ENCODE measurements around the gene RASSF8. TPM values are rescaled to one million over a fixed set of nuclear protein-coding genes. Genes with fewer than 3 reads are reported as not detected.

Gene RASSF8
- total and polyA plus RNA-seq, 9 of the 15 experiments (the other 6 are each of a cell fraction or from before 2014, with no cell fraction given): 0.01 to 0.36 (median 0.12) TPM; not detected in 1

- TF ChIP-seq ZFPM2 (CRISPR knock-in tag; IDR thresholded peaks at IDR 0.05) (no peak), HBP1 (CRISPR knock-in tag; IDR thresholded peaks at IDR 0.05) (no peak), KAT7 (CRISPR knock-in tag; IDR thresholded peaks at IDR 0.05; ENCODE audit: borderline replicate concordance) (no peak), POLR3G (IDR thresholded peaks at IDR 0.05; ENCODE audit: extremely low read depth, insufficient read length, insufficient replicate concordance) (no peak), C11orf30 (IDR thresholded peaks at IDR 0.05; ENCODE audit: low read depth) (peak; percentile 18; the same call in 1 of the 2 replicates), HMG20A (CRISPR knock-in tag; conservative IDR thresholded peaks at IDR 0.05) (no peak), ATF1 (CRISPR knock-in tag; IDR thresholded peaks at IDR 0.05) (no peak), ATF1 (tag; IDR thresholded peaks at IDR 0.05) (no peak)
These were observed 89.1 kb downstream of the RASSF8 start (continued) for GRCh38 chr12:26047401-26048226.

GRCh38 chr12:26052652-26053051 is 94.2 kb downstream of the RASSF8 start:
- in situ Hi-C loops (cut with MboI) (no loop called here), intact Hi-C loops (cut with micrococcal nuclease) (no loop called here)
- no peaks in the 10 kb centered on the region for H4K20me1 ChIP-seq (replicated peaks; ENCODE audit: control insufficient read depth, insufficient read depth, low read length)
- H3K4me2 ChIP-seq (ENCODE audit: insufficient read depth, low read length): no peak overlapping the region
- H3K79me2 ChIP-seq (ENCODE audit: control insufficient read depth, insufficient read depth, low read length): no peaks in the 10 kb centered on the region
- peaks cover 0 to 3% of the 10 kb centered on the region in 2 experiments; a peak in 1 of 5 replicates for H3K27me3 ChIP-seq (ENCODE audit: control insufficient read depth in 2 of 2, insufficient read depth in 2 of 2, low read length in 2 of 2)
- no peaks in the 10 kb centered on the region for H3K36me3 ChIP-seq (ENCODE audit: control insufficient read depth, insufficient read depth, low read length)
- H3K9me3 ChIP-seq (replicated peaks; ENCODE audit: control insufficient read depth, insufficient read depth, low read depth, low read length): no peaks in the 10 kb centered on the region
- DNase-seq (ENCODE audit: extremely low read depth in 1 of 4, low spot score in 3 of 4): no peak
- 2% methylated on average over 4 of the region's 4 CpGs for WGBS (ENCODE audit: insufficient coverage, low coverage, missing lambda C conversion rate)
- no peak overlapping the region for H3K9ac ChIP-seq (ENCODE audit: insufficient read depth in 1 of 2, low read depth in 2 of 2, low read length in 2 of 2)
- POLR2A ChIA-PET: no interaction called here
- no peak for FAIRE-seq
- BruUV-seq (replicated peaks): no TSS peak
- no peak overlapping the region for H3K4me3 ChIP-seq
- CTCF ChIA-PET (ENCODE audit: low intra/inter-chr PET ratio): interaction anchor here (0.7 kb wide), 1 partner anchor 944 kb away, joined by 4 read pairs; no protein-coding TSS in a partner anchor
- H2AFZ ChIP-seq (ENCODE audit: low read depth, low read length): no peak overlapping the region
- H3K9me1 ChIP-seq (ENCODE audit: control insufficient read depth, insufficient read depth, low read length): no peaks in the 10 kb centered on the region
- no peak for ATAC-seq
- no peak overlapping the region for H3K27ac ChIP-seq (ENCODE audit: extremely low read depth, low read depth, low read length)
- H3K4me1 ChIP-seq (replicated peaks in 1 of 2; ENCODE audit: control insufficient read depth in 2 of 2, insufficient read depth in 2 of 2, low read length in 2 of 2): no peaks in the 10 kb centered on the region
- TF ChIP-seq PRMT5 (CRISPR knock-in tag; IDR thresholded peaks at IDR 0.05) (no peak), ZBTB7A (IDR thresholded peaks at IDR 0.05; ENCODE audit: borderline replicate concordance, control insufficient read depth, low read depth, low read length) (no peak), HBP1 (CRISPR knock-in tag; IDR thresholded peaks at IDR 0.05) (no peak), HDAC2 (IDR thresholded peaks at IDR 0.05) (no peak), RCOR1 (IDR thresholded peaks at IDR 0.05; ENCODE audit: borderline replicate concordance in 1 of 2, low read depth in 2 of 2, low read length in 2 of 2) (no peak), TCF3 (CRISPR knock-in tag; IDR thresholded peaks at IDR 0.05) (no peak), PHTF2 (CRISPR knock-in tag; IDR thresholded peaks at IDR 0.05) (no peak), ZNF644 (tag; IDR thresholded peaks at IDR 0.05; ENCODE audit: low read depth) (no peak), NRF1 (conservative IDR thresholded peaks at IDR 0.05 in 1 of 2, IDR thresholded peaks at IDR 0.05 in 1 of 2) (no peak)
- TF ChIP-seq, protein P1, sequence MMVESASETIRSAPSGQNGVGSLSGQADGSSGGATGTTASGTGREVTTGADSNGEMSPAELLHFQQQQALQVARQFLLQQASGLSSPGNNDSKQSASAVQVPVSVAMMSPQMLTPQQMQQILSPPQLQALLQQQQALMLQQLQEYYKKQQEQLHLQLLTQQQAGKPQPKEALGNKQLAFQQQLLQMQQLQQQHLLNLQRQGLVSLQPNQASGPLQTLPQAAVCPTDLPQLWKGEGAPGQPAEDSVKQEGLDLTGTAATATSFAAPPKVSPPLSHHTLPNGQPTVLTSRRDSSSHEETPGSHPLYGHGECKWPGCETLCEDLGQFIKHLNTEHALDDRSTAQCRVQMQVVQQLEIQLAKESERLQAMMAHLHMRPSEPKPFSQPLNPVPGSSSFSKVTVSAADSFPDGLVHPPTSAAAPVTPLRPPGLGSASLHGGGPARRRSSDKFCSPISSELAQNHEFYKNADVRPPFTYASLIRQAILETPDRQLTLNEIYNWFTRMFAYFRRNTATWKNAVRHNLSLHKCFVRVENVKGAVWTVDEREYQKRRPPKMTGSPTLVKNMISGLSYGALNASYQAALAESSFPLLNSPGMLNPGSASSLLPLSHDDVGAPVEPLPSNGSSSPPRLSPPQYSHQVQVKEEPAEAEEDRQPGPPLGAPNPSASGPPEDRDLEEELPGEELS (CRISPR knock-in tag; IDR thresholded peaks at IDR 0.05; ENCODE audit: borderline replicate concordance): no peak
